Glomerular visceral epithelial cell (primary cell): Measurements from ENCODE around the gene ASCC1.

ENCODE experiments used
- DNase-seq: peaks from one replicate; pipeline ENCODE4 v3.0.0-alpha.2; 2016; ENCODE audit errors: extremely low spot score

ASCC1 gene

GRCh38 chr10:72066318-72067284 lies 149.5 kb downstream of the ASCC1 start:
- DNase-seq: no peak

- no peak for DNase-seq
Observed at GRCh38 chr10:72065439-72066025, 150.5 kb downstream of the ASCC1 start.

- DNase-seq: no peak
Observed at GRCh38 chr10:72063703-72064391, 152.2 kb downstream of the ASCC1 start.

GRCh38 chr10:72062832-72063702 lies 153.0 kb downstream of the ASCC1 start:
- no peak for DNase-seq

GRCh38 chr10:72062382-72062781 lies 153.7 kb downstream of the ASCC1 start:
- DNase-seq: no peak

GRCh38 chr10:72061930-72062329 lies 154.1 kb downstream of the ASCC1 start:
- DNase-seq: no peak

GRCh38 chr10:72061491-72061890 lies 154.6 kb downstream of the ASCC1 start:
- DNase-seq: no peak

GRCh38 chr10:72059843-72060822 lies 155.9 kb downstream of the ASCC1 start:
- no peak for DNase-seq

- no peak for DNase-seq
Observed at GRCh38 chr10:72058989-72059842, 156.9 kb downstream of the ASCC1 start.

GRCh38 chr10:72058347-72058898 lies 157.7 kb downstream of the ASCC1 start:
- no peak for DNase-seq

GRCh38 chr10:72056932-72057751 lies 158.9 kb downstream of the ASCC1 start:
- DNase-seq: no peak

GRCh38 chr10:72056113-72056512 lies 160.0 kb downstream of the ASCC1 start:
- DNase-seq: no peak

- DNase-seq: no peak
Observed at GRCh38 chr10:72053690-72054089, 162.4 kb downstream of the ASCC1 start.

GRCh38 chr10:72050873-72051272 lies 165.2 kb downstream of the ASCC1 start:
- DNase-seq: no peak

- DNase-seq: no peak
Observed at GRCh38 chr10:72049969-72050781, 165.9 kb downstream of the ASCC1 start.

- no peak for DNase-seq
Observed at GRCh38 chr10:72049472-72049871, 166.6 kb downstream of the ASCC1 start.

GRCh38 chr10:72048450-72049124 lies 167.5 kb downstream of the ASCC1 start:
- DNase-seq: peak; percentile 92
